ENCODE results near the gene PHLDB3.
A peak's percentile ranks its signal among the peaks of the same experiment; 100 is the strongest.

DNA sequence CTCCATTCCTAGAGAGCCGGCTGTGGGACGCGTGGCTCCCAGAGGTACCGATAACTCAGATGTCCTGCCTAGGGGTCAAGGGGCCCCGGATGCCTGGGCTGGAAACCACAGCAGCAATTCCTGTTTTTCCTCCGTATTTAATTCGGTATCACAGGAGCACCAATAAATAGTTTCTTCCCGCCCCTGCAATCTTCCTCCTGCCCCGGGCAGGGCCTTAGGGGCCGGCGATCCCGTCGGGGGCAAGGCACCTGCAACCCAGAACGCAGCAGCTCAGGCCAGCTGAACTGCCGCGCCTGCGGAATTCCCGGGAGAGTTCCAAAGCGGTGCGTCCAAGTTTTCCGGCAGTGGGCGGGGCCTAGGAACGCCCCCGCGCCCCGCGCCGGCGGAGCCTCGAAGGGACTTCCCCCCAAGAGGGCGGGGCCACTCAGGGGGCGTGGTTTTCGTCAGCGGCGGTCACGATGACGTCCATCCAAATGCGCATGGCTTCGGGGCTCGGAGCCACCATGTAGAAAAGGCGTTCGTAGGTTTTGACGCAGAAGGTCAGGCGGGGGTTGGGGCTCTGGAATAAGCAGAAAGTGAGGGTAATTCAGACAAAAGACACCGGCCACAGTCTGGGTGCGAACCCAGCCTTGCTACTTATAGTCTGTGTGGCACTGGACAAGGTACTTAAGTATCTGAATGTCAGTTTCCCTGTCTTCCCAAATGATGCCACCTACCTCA, 29.4 kb downstream of the PHLDB3 start:
- TF ChIP-seq POLR2A (IDR thresholded peaks at IDR 0.05) (peak in 3 of 4 donors; percentile 17 to 70 (median 41)), POLR2AphosphoS5 (IDR thresholded peaks at IDR 0.05) (peak; percentile 45 to 83)
- TF ChIP-seq, protein P1, sequence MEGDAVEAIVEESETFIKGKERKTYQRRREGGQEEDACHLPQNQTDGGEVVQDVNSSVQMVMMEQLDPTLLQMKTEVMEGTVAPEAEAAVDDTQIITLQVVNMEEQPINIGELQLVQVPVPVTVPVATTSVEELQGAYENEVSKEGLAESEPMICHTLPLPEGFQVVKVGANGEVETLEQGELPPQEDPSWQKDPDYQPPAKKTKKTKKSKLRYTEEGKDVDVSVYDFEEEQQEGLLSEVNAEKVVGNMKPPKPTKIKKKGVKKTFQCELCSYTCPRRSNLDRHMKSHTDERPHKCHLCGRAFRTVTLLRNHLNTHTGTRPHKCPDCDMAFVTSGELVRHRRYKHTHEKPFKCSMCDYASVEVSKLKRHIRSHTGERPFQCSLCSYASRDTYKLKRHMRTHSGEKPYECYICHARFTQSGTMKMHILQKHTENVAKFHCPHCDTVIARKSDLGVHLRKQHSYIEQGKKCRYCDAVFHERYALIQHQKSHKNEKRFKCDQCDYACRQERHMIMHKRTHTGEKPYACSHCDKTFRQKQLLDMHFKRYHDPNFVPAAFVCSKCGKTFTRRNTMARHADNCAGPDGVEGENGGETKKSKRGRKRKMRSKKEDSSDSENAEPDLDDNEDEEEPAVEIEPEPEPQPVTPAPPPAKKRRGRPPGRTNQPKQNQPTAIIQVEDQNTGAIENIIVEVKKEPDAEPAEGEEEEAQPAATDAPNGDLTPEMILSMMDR (IDR thresholded peaks at IDR 0.05), result no peak
